DMS53 treated with DMSO at 0.1 percent for 48 hours (cell line): ENCODE measurements around the gene PPM1L.
A peak's percentile ranks its signal among the peaks of the same experiment; 100 is the strongest.

ENCODE experiments used
- DNase-seq: peaks from one replicate; lab custom pipeline; 2025; ENCODE audit not compliant: unreplicated experiment; lab: John Stamatoyannopoulos, UW

The PPM1L gene

DNA sequence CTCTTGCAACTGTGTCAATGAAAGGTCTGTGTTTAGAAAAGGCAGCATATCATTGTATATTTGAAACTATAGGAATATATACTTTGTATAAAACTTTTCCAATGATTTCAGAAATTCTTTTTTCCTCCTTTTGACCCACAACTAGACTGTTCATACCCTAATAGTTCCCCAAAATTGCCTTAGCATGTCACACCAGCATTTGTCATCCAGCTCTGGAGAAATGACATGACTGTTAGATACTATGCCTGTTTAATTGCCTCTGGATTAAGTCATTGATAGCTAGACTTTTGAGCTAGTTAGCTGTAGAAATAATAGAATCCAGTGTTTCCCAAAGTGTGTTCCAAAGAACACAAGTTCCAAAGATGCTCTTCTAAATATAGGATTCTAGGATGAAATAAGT lies 316.7 kb downstream of the PPM1L start:
- no peak for DNase-seq

GRCh38 chr3:161073181-161073580 lies 317.1 kb downstream of the PPM1L start:
- DNase-seq = no peak

GRCh38 chr3:161081633-161082032 lies 325.6 kb downstream of the PPM1L start:
- no peak for DNase-seq

- no peak for DNase-seq
Measured at GRCh38 chr3:161082063-161082462, 326.0 kb downstream of the PPM1L start.

GRCh38 chr3:161083131-161083530 lies 327.1 kb downstream of the PPM1L start:
- no peak for DNase-seq

DNA sequence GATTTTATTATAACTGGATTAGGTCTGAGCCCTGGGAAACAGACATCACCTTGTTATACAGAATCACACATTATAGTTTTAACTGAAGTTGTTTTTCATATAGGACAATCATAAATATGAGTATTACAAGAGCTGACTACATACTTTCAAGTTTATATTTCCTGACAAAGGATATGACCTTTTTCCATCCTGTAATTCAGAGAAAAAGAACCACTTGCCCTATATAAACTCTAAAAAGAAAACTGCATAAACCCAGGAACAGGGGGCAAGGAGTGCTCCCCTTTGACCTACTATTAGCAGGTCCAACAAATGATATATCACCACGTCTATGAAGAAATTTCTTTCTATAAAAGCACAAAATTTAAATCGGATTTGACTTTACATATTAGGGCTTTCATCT lies 328.2 kb downstream of the PPM1L start:
- DNase-seq = no peak

DNA sequence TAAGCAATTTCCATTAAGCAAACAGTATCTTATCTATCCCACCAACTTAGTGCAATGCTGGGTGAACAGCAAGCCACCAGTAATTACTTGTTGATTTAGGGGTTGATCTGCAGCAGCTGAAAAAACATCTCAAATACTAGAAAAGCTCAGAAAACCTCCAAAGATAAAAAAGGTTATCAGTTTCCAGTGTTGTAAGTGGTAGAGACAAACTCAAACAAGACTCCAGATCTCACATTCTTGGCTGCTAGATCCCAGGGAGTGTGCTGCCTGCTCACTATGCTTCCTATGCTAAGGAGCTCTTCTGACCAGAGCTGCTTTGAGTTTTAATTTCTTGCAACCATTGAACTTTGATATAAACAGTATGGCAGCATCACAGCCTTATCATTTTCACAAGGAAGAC lies 337.9 kb downstream of the PPM1L start:
- DNase-seq = no peak

- DNase-seq = no peak
Measured at GRCh38 chr3:161096771-161097367, 340.8 kb downstream of the PPM1L start.

DNA sequence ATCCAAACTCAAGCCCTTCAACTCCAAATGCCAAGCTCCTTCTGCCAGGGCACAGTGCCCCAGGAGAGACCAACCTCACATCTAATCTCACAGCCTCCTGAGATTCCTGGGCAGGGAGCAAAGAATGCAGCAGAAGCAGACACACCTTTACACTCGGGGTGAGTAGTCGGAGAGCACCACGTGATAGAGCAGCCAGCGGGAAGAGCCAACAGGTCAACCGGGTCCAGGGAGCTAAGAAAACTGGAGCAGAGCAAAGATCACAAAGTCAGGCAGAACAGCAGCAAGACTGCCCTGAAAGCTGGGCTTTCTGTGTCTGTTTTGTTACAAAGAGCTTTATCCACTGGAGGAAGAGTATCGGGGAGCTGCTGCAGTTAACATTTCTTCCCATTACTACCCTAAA lies 345.0 kb downstream of the PPM1L start:
- DNase-seq = no peak

GRCh38 chr3:161101609-161102008 lies 345.6 kb downstream of the PPM1L start:
- DNase-seq = no peak

- no peak for DNase-seq
Measured at GRCh38 chr3:161103776-161104385, 347.9 kb downstream of the PPM1L start.

- DNase-seq = peak; percentile 20
Measured at GRCh38 chr3:161104561-161105551, 348.8 kb downstream of the PPM1L start, which contains the start of gene B3GALNT1. B3GALNT1 (minus strand) TSS chr3:161105349; CDS start chr3:161086754, 18,595 bp downstream.

DNA sequence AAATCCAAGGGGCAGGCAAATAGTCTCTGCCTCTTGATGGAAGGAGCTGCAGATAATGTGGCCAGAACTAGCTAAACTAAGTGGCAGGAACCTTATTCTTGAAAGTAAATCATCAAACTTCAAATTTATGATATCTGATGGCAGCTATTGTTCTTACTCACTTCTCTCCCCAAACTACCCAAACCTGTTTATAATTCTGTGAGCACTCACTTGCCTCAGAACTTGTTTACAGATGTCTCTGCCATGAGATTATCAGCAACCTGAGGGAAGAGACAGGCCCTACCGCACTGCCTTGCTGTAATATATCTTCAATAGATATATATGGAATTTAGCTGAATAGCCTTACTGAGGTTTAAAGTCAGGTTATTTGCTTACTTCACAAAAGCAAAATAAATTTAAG lies 351.3 kb downstream of the PPM1L start:
- no peak for DNase-seq

DNA sequence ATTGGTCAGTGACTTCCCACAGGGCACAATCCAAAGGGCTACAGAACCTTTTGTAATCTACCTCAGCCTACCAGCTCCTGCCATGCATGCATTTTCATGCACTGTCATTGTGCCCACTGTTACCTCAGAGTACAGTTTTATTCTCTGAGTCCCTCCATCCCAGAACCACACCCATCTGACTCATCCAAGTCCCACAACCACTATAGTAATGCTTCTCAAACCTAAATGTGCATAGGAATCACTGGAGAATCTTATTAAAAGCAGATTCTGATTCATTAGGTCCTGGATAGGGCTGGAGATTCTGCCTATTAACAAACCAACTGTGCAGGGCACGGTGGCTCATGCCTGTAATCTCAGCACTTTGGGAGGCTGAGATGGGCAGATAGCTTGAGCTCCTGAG lies 352.8 kb downstream of the PPM1L start:
- no peak for DNase-seq

DNA sequence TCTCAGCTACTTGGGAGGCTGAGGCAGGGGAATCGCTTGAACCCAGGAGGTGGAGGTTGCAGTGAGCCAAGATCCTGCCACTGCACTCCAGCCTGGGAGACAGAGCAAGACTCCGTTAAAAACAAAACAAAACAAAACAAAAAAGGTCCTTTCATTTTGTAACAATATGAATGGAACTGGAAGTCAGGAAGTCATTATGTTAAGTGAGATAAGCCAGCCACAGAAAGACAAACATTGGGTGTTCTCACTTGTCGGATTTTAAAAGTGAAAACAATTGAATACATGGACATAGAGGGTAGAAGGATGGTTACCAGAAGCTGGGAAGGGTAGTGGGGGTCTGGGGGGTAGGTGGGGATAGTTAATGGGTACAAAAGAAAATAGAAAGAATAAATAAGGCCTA lies 361.6 kb downstream of the PPM1L start:
- DNase-seq = no peak

GRCh38 chr3:161126495-161126894 lies 370.5 kb downstream of the PPM1L start:
- DNase-seq = no peak
